ENCODE results near the gene HCN2.
"Not testable (repeated sequence)": the region's sequence is repeated elsewhere in the genome, so short reads cannot be mapped to it uniquely, and the experiment has no call there.

The HCN2 gene

GRCh38 chr19:604355-604754 is 14.7 kb downstream of the HCN2 start:
- H3K4me3 ChIP-seq (ENCODE audit: low read depth in 1 of 2, low read length in 2 of 2) = no peak overlapping the region
- no peaks in the 10 kb centered on the region for H3K4me1 ChIP-seq (ENCODE audit: control insufficient read depth in 1 of 2, insufficient read depth in 2 of 2, low read length in 2 of 2)
- no peaks in the 10 kb centered on the region for H3K27me3 ChIP-seq (ENCODE audit: control insufficient read depth in 1 of 2, insufficient read depth in 2 of 2, low read length in 2 of 2)
- no peaks in the 10 kb centered on the region for H3K9me3 ChIP-seq (ENCODE audit: control insufficient read depth in 1 of 2, low read length in 2 of 2)
- no peak overlapping the region for H3K27ac ChIP-seq (ENCODE audit: low read depth, low read length)
- H3K36me3 ChIP-seq (ENCODE audit: control insufficient read depth in 1 of 2, insufficient read depth in 2 of 2, low read length in 2 of 2) = no peaks in the 10 kb centered on the region
- no peak overlapping the region for H3K9ac ChIP-seq (ENCODE audit: low read depth in 1 of 2, low read length in 2 of 2)

- H3K27ac ChIP-seq (ENCODE audit: low read depth, low read length); H3K27me3 ChIP-seq (ENCODE audit: control insufficient read depth in 1 of 2, insufficient read depth in 2 of 2, low read length in 2 of 2); H3K9me3 ChIP-seq (ENCODE audit: control insufficient read depth in 1 of 2, low read length in 2 of 2); H3K36me3 ChIP-seq (ENCODE audit: control insufficient read depth in 1 of 2, insufficient read depth in 2 of 2, low read length in 2 of 2); H3K9ac ChIP-seq (ENCODE audit: low read depth in 1 of 2, low read length in 2 of 2); H3K4me3 ChIP-seq (ENCODE audit: low read depth in 1 of 2, low read length in 2 of 2); H3K4me1 ChIP-seq (ENCODE audit: control insufficient read depth in 1 of 2, insufficient read depth in 2 of 2, low read length in 2 of 2): not testable (repeated sequence)
Observed at GRCh38 chr19:605061-605971, 15.6 kb downstream of the HCN2 start.

- Histone ChIP-seq H3K4me3 (ENCODE audit: low read depth in 1 of 2, low read length in 2 of 2) (no peak overlapping the region), H3K9me3 (ENCODE audit: control insufficient read depth in 1 of 2, low read length in 2 of 2) (no peaks in the 10 kb centered on the region), H3K4me1 (ENCODE audit: control insufficient read depth in 1 of 2, insufficient read depth in 2 of 2, low read length in 2 of 2) (peaks cover 8 to 9% of the 10 kb centered on the region in 2 donors), H3K27me3 (ENCODE audit: control insufficient read depth in 1 of 2, insufficient read depth in 2 of 2, low read length in 2 of 2) (peaks cover 7 to 13% of the 10 kb centered on the region in 2 donors), H3K27ac (ENCODE audit: low read depth, low read length) (no peak overlapping the region), H3K9ac (ENCODE audit: low read depth in 1 of 2, low read length in 2 of 2) (no peak overlapping the region), H3K36me3 (ENCODE audit: control insufficient read depth in 1 of 2, insufficient read depth in 2 of 2, low read length in 2 of 2) (no peaks in the 10 kb centered on the region)
Observed at GRCh38 chr19:607301-608154, 17.8 kb downstream of the HCN2 start.

- no peaks in the 10 kb centered on the region for H3K9me3 ChIP-seq (ENCODE audit: control insufficient read depth in 1 of 2, low read length in 2 of 2)
- H3K27me3 ChIP-seq (ENCODE audit: control insufficient read depth in 1 of 2, insufficient read depth in 2 of 2, low read length in 2 of 2) = peaks cover 7 to 13% of the 10 kb centered on the region in 2 donors
- H3K4me1 ChIP-seq (ENCODE audit: control insufficient read depth in 1 of 2, insufficient read depth in 2 of 2, low read length in 2 of 2) = peaks cover 8 to 9% of the 10 kb centered on the region in 2 donors
- no peak overlapping the region for H3K4me3 ChIP-seq (ENCODE audit: low read depth in 1 of 2, low read length in 2 of 2)
- no peak overlapping the region for H3K27ac ChIP-seq (ENCODE audit: low read depth, low read length)
- H3K9ac ChIP-seq (ENCODE audit: low read depth in 1 of 2, low read length in 2 of 2) = no peak overlapping the region
- H3K36me3 ChIP-seq (ENCODE audit: control insufficient read depth in 1 of 2, insufficient read depth in 2 of 2, low read length in 2 of 2) = no peaks in the 10 kb centered on the region
Observed at GRCh38 chr19:608155-609003, 18.7 kb downstream of the HCN2 start.

DNA sequence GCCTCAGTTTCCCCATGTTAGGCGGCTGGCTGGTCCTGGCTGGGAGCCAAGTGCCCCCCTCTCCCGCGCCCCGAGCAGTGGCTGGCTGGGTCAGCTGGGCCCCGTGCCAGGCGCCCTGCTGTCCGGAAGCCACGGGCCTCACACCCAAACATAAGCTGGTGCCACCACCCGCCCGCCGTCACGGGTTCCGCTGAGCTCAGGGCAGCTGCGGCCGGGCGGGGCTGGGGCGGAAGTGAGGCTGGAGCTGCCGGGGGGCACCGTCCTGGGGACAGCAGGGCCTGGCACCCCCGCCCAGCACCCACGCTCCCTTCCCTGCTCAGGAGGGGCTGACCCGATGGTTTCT is 19.3 kb downstream of the HCN2 start:
- H3K27ac ChIP-seq (ENCODE audit: low read depth, low read length) = no peak overlapping the region
- H3K9ac ChIP-seq (ENCODE audit: low read depth in 1 of 2, low read length in 2 of 2) = no peak overlapping the region
- H3K27me3 ChIP-seq (ENCODE audit: control insufficient read depth in 1 of 2, insufficient read depth in 2 of 2, low read length in 2 of 2) = peaks cover 7 to 13% of the 10 kb centered on the region in 2 donors
- H3K4me3 ChIP-seq (ENCODE audit: low read depth in 1 of 2, low read length in 2 of 2) = no peak overlapping the region
- H3K4me1 ChIP-seq (ENCODE audit: control insufficient read depth in 1 of 2, insufficient read depth in 2 of 2, low read length in 2 of 2) = peaks cover 8 to 9% of the 10 kb centered on the region in 2 donors
- H3K9me3 ChIP-seq (ENCODE audit: control insufficient read depth in 1 of 2, low read length in 2 of 2) = no peaks in the 10 kb centered on the region
- no peaks in the 10 kb centered on the region for H3K36me3 ChIP-seq (ENCODE audit: control insufficient read depth in 1 of 2, insufficient read depth in 2 of 2, low read length in 2 of 2)

DNA sequence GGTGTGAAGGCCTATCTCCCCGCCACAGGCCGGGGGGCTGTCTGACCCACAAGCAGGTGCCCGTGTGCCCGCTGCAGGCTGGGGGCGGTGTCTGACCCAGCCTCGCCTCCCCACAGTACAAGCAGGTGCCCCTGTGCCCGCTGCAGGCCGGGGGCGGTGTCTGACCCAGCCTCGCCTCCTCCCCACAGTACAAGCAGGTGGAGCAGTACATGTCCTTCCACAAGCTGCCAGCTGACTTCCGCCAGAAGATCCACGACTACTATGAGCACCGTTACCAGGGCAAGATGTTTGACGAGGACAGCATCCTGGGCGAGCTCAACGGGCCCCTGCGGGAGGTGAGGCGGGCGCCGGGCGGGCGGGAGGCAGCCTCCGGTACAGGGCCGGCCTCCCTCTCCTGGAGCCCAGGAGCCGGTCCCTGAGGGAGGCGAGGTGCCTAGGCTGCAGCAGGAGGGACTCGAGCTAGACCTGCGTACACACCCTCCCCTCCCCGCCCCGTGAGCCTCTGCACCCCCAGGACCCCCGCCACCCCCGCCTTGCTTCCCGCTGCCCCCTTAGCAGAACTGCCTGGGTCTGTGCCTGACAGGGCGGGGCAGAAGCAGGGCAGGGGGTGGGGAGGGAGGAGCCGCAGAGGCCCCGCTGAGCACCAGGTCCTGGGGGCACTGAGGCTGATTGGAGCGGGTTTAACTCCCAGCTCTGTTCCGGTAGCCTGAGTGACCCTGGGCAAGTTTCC is 20.6 kb downstream of the HCN2 start:
- Histone ChIP-seq H3K4me1 (ENCODE audit: control insufficient read depth in 1 of 2, insufficient read depth in 2 of 2, low read length in 2 of 2) (peaks cover 8 to 9% of the 10 kb centered on the region in 2 donors), H3K36me3 (ENCODE audit: control insufficient read depth in 1 of 2, insufficient read depth in 2 of 2, low read length in 2 of 2) (no peaks in the 10 kb centered on the region), H3K27ac (ENCODE audit: low read depth, low read length) (no peak overlapping the region), H3K27me3 (ENCODE audit: control insufficient read depth in 1 of 2, insufficient read depth in 2 of 2, low read length in 2 of 2) (peaks cover 7 to 13% of the 10 kb centered on the region in 2 donors), H3K4me3 (ENCODE audit: low read depth in 1 of 2, low read length in 2 of 2) (peak overlapping the region; percentile 31 to 46), H3K9ac (ENCODE audit: low read depth in 1 of 2, low read length in 2 of 2) (peak overlapping the region in 1 of 2 donors; percentile 49), H3K9me3 (ENCODE audit: control insufficient read depth in 1 of 2, low read length in 2 of 2) (no peaks in the 10 kb centered on the region)

DNA sequence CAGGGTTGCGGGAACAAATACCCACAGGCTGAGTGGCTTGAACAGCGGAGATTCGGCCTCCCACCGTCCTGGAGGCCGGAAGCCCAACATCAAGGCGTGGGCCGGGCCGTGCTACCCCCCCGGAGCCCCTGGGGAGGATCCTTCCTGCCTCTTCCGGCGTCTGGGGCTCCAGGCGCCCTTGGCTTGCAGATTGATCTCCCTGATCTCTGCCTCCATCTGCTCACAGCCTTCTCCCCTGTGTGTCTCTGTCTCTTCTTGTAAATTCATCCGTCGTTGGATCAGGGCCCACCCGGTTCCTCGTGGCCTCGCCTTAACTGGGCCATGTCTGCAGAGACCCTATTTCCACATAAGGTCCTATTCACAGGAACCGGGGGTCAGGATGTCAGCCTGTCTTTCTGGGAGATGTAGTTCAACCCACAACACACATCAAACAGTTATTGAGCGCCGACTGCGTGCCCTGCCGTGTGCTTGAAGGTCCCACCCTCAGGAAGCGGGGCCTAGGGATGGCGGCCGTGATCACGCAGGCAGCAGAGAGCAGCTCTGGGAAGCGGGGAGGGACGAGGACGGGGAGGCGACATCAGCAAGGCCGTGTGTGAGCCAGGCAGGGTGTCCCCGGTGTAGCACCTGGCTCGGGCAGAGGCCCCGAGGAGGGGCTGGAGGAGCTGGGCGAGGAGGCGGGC is 21.3 kb downstream of the HCN2 start:
- Histone ChIP-seq H3K9ac (ENCODE audit: low read depth in 1 of 2, low read length in 2 of 2) (peak overlapping the region in 1 of 2 donors; percentile 49), H3K27me3 (ENCODE audit: control insufficient read depth in 1 of 2, insufficient read depth in 2 of 2, low read length in 2 of 2) (peaks cover 7 to 13% of the 10 kb centered on the region in 2 donors), H3K36me3 (ENCODE audit: control insufficient read depth in 1 of 2, insufficient read depth in 2 of 2, low read length in 2 of 2) (no peaks in the 10 kb centered on the region), H3K27ac (ENCODE audit: low read depth, low read length) (no peak overlapping the region), H3K9me3 (ENCODE audit: control insufficient read depth in 1 of 2, low read length in 2 of 2) (no peaks in the 10 kb centered on the region), H3K4me3 (ENCODE audit: low read depth in 1 of 2, low read length in 2 of 2) (peak overlapping the region; percentile 31 to 46), H3K4me1 (ENCODE audit: control insufficient read depth in 1 of 2, insufficient read depth in 2 of 2, low read length in 2 of 2) (peaks cover 8 to 9% of the 10 kb centered on the region in 2 donors)

GRCh38 chr19:611481-611868 is 21.8 kb downstream of the HCN2 start:
- Histone ChIP-seq H3K9me3 (ENCODE audit: control insufficient read depth in 1 of 2, low read length in 2 of 2) (no peaks in the 10 kb centered on the region), H3K27ac (ENCODE audit: low read depth, low read length) (no peak overlapping the region), H3K9ac (ENCODE audit: low read depth in 1 of 2, low read length in 2 of 2) (peak overlapping the region in 1 of 2 donors; percentile 49), H3K4me3 (ENCODE audit: low read depth in 1 of 2, low read length in 2 of 2) (peak overlapping the region in 1 of 2 donors; percentile 31), H3K36me3 (ENCODE audit: control insufficient read depth in 1 of 2, insufficient read depth in 2 of 2, low read length in 2 of 2) (no peaks in the 10 kb centered on the region), H3K4me1 (ENCODE audit: control insufficient read depth in 1 of 2, insufficient read depth in 2 of 2, low read length in 2 of 2) (peaks cover 8 to 9% of the 10 kb centered on the region in 2 donors), H3K27me3 (ENCODE audit: control insufficient read depth in 1 of 2, insufficient read depth in 2 of 2, low read length in 2 of 2) (peaks cover 7 to 13% of the 10 kb centered on the region in 2 donors)

- no peak overlapping the region for H3K9ac ChIP-seq (ENCODE audit: low read depth in 1 of 2, low read length in 2 of 2)
- H3K36me3 ChIP-seq (ENCODE audit: control insufficient read depth in 1 of 2, insufficient read depth in 2 of 2, low read length in 2 of 2) = peaks cover 0 to 1% of the 10 kb centered on the region in 2 donors
- no peak overlapping the region for H3K4me3 ChIP-seq (ENCODE audit: low read depth in 1 of 2, low read length in 2 of 2)
- H3K9me3 ChIP-seq (ENCODE audit: control insufficient read depth in 1 of 2, low read length in 2 of 2) = no peaks in the 10 kb centered on the region
- H3K27ac ChIP-seq (ENCODE audit: low read depth, low read length) = no peak overlapping the region
- peaks cover 7 to 13% of the 10 kb centered on the region in 2 donors for H3K27me3 ChIP-seq (ENCODE audit: control insufficient read depth in 1 of 2, insufficient read depth in 2 of 2, low read length in 2 of 2)
- peaks cover 8 to 9% of the 10 kb centered on the region in 2 donors for H3K4me1 ChIP-seq (ENCODE audit: control insufficient read depth in 1 of 2, insufficient read depth in 2 of 2, low read length in 2 of 2)
Observed at GRCh38 chr19:612941-613340, 23.3 kb downstream of the HCN2 start.

Measured in duodenal mucosa (tissue), 2 donors.